ENCODE data around the gene ZFAND2A.

Gene ZFAND2A

DNA sequence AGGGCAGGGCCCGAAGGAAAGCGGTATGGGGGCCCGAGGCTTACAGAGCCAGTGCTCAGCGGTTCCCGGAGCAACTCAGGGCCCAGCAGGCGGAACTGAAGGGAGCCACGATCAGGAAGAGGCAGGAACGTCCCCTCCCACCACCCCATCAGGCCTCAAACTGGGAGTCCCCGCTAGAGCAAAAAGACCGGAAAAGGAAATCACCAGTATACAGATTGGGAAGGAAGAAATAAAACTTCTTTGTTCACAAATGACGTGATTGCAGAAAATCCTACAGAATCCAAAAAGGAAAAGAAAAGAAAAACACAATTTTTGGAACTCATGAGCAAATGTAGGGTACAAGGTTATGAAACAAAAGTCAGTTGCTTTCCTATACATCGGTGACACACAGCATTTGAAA, 21.6 kb upstream of the ZFAND2A start:
- H3K4me3 ChIP-seq (ENCODE audit: low read depth, low read length) = no peak overlapping the region
- TF ChIP-seq, protein P1, sequence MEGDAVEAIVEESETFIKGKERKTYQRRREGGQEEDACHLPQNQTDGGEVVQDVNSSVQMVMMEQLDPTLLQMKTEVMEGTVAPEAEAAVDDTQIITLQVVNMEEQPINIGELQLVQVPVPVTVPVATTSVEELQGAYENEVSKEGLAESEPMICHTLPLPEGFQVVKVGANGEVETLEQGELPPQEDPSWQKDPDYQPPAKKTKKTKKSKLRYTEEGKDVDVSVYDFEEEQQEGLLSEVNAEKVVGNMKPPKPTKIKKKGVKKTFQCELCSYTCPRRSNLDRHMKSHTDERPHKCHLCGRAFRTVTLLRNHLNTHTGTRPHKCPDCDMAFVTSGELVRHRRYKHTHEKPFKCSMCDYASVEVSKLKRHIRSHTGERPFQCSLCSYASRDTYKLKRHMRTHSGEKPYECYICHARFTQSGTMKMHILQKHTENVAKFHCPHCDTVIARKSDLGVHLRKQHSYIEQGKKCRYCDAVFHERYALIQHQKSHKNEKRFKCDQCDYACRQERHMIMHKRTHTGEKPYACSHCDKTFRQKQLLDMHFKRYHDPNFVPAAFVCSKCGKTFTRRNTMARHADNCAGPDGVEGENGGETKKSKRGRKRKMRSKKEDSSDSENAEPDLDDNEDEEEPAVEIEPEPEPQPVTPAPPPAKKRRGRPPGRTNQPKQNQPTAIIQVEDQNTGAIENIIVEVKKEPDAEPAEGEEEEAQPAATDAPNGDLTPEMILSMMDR (IDR thresholded peaks at IDR 0.05; ENCODE audit: low read depth, low read length) = no peak

DNA sequence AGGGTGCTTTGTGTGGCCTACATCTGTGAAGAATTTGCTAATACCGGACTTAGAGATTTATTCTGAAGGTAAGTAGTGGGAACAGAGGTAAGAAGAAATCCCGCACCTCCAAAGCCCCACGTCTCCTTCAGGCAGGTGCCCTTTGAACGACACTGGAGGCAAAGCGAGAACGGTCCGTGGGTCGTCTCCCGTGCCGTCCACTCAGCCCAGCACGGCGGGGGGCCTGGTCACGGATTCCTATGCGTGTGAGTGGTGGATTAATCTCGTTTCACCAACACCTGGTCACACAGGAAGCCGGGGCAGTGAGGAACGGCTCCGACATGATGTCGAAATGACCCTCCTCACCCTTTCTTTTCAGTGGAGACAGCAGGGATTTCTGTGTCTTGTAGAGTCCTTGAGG, 21.0 kb upstream of the ZFAND2A start:
- H3K4me3 ChIP-seq (ENCODE audit: low read depth, low read length) = no peak overlapping the region
- TF ChIP-seq, protein P1 (IDR thresholded peaks at IDR 0.05; ENCODE audit: low read depth, low read length) = no peak

DNA sequence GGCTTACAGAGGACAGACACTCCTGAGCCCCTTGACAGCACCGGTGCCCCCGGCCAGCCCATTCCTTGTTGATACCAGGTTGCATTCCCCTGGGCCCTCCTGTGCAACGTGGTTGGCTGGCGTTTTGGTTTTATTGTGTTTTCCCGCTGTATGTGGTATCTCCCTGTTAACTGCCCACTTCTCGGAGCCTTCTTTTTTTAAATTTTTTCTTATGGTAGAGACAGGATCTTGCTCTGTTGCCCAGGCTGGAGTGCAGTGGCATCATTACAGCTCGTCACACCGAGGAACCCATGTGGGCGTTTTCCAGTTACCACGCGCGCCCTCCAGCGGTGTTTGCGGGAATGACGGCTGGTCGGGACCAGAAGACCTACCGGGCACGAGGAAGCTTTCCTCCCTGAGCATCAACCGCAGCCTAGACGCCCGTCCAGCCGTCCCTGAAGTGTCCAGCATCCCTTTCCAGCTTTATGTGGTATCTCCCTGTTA, 16.9 kb upstream of the ZFAND2A start:
- TF ChIP-seq, protein P1 (IDR thresholded peaks at IDR 0.05; ENCODE audit: low read depth, low read length) = peak; percentile 66
- H3K4me3 ChIP-seq (ENCODE audit: low read depth, low read length) = no peak overlapping the region

DNA sequence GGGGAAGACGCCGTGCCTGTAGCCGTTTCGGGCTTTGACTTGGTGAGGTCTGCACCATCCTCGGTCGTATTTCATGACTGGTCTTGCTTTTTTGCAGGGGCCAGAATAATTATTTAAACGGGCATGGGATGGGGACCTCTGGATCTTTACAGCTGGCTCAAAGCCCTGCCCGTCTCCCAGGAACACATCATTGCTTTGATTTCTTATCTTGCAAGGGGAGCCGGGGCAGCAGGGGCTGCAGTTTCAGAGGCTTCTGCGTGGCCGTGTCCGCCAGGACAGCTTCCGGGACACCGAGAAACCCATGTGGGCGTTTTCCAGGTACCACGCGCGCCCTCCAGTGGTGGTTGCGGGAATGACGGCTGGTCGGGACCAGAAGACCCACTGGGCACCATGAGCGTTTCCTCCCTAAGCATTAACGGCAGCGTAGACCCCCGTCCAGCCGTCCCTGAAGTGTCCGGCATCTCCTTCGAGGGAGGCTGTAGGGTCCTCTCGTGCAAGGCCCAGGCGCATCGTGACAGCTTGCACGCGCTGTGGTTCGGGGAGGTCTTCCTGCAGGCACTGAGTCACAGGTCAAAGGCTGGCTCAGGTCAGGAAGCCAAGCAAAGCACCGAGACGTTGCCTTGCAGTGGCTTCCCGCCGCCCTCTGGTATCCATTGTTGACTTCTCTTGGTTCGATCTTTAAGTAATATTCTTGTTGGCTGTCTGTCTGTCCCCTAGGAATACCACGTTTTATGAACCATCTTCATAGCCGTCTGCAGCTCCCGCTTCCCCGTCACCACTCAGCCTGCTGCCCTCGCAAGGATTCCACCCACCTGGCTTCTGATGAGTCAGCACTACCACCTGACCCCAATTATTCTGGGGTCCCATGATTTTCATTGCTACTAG, 16.2 kb upstream of the ZFAND2A start:
- no peak overlapping the region for H3K4me3 ChIP-seq (ENCODE audit: low read depth, low read length)
- TF ChIP-seq, protein P1 (IDR thresholded peaks at IDR 0.05; ENCODE audit: low read depth, low read length) = peak; percentile 94

DNA sequence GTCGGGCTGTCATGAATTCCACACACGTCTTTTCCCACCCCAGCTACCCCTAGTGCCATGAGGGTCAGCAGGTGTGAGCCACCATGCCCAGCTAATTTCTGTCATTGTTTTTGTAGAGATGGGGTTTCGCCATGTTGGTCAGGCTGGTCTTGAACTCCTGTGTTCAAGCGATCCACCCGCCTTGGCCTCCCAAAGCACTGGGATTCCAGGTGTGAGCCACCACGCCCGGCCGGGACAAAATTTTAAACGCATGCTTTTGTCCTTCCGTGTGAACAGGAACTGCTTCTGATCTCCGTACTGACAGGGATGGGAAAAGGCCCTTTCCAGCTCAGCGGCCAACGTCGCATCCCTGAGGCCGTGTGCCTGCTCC, 15.6 kb upstream of the ZFAND2A start:
- TF ChIP-seq, protein P1 (IDR thresholded peaks at IDR 0.05; ENCODE audit: low read depth, low read length) = no peak

DNA sequence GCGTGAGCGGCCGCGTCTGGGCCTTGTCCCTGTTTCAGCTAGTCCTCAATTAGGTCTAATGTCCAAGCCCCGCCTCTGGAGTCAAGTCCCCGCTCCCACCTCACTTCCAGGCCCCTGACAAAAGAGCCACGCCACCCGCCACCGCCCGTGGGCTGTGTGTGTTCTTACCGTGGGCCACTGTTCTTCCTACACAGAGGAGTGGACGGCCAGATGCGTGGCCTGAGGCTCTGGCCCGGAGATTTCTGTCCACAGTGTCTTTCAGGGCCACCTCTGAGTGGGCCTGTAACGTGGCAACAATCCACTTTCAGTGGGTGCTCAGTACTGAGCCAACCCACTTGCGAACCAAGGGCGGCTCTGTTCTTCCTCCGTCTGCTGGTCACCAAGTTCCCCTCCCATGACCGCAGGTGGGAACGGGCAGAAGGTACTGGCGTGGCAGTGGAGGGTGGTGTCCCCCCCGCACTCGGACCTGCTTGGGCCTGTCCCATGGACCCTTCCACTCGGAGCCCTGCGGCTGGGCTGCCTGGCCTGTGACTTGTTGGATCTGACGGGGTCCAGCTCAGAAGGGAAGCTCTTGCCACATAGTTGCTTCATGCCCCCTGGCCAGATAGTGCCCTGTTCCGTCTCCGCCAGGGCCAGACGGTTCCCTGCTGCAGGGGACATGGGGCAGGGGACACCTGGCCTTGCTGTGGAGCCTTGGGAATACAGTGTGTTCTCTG, 15.0 kb upstream of the ZFAND2A start:
- no peak overlapping the region for H3K4me3 ChIP-seq (ENCODE audit: low read depth, low read length)
- TF ChIP-seq, protein P1 (IDR thresholded peaks at IDR 0.05; ENCODE audit: low read depth, low read length) = no peak

More for the DNA sequence above, 15.6 kb upstream of the ZFAND2A start:
- H3K4me3 ChIP-seq (ENCODE audit: low read depth, low read length) = no peak overlapping the region

DNA sequence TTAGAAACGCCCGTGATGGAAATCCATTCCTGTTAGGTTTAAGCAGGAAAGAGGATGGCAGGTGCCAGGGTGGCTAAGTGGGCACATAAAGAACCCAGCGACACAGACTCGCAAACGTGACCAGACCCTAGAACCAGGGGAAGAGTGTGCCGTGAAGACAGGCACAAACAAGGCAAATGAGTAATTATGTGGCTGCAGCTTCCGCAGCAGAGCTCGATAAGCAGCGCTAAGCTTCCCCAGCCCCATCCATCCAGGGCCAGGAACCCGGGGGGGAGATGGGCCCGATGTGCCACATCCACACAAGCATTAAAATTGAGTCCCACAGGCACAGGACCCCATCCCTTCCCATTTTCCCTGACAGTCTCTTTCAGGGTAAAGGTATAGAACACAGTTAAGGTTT, 14.0 kb upstream of the ZFAND2A start:
- TF ChIP-seq, protein P1 (IDR thresholded peaks at IDR 0.05; ENCODE audit: low read depth, low read length) = no peak
- H3K4me3 ChIP-seq (ENCODE audit: low read depth, low read length) = no peak overlapping the region
